DND-41 (cell line): ENCODE measurements around the gene TOX3.

Source experiments
- ATAC-seq: fragments of 200-7000 bp; cut with Tn5 transposase; 3 replicates; pipeline ENCODE4 v1.9.1; 2021; ENCODE audit warnings: low read depth; ENCODE audit not compliant: insufficient read depth
- DNase-seq: peaks from one replicate; pipeline ENCODE4 v3.0.0-alpha.2; 2020
- H2AFZ ChIP-seq: 2 replicates; pipeline ENCODE4 v1.6.0; 2012; ENCODE audit warnings: low read depth, low read length
- H3K27ac ChIP-seq: 2 replicates; pipeline ENCODE4 v1.5.1; 2012; ENCODE audit warnings: low read length, inconsistent platforms
- H3K27me3 ChIP-seq: fragments of 200-600 bp; sonication (generic); 2 replicates; pipeline ENCODE4 v1.6.0; 2012; ENCODE audit warnings: low read length, mild to moderate bottlenecking, inconsistent platforms; ENCODE audit not compliant: insufficient read depth, poor library complexity
- H3K36me3 ChIP-seq: 2 replicates; pipeline ENCODE4 v1.5.1; 2012; ENCODE audit warnings: low read length, inconsistent platforms; ENCODE audit not compliant: insufficient read depth
- H3K4me1 ChIP-seq: 2 replicates; pipeline ENCODE4 v1.5.1; 2012; ENCODE audit warnings: mild to moderate bottlenecking, low read length; ENCODE audit not compliant: insufficient read depth
- H3K4me2 ChIP-seq: 2 replicates; pipeline ENCODE4 v1.6.0; 2012; ENCODE audit warnings: mild to moderate bottlenecking, moderate library complexity, low read length, inconsistent platforms; ENCODE audit not compliant: insufficient read depth
- H3K4me3 ChIP-seq, 2 experiments: fragments of 200-600 bp in 1 of 2; shearing (Covaris generic) in 1 of 2; 2 replicates each; pipeline ENCODE4 v1.5.1; 2012 to 2016; ENCODE audit warnings: inconsistent platforms in 2 of 2, low read length in 2 of 2, mild to moderate bottlenecking in 2 of 2, low read depth in 1 of 2, moderate library complexity in 1 of 2
- H3K79me2 ChIP-seq: 2 replicates; pipeline ENCODE4 v1.6.0; 2012; ENCODE audit warnings: low read length, inconsistent platforms; ENCODE audit not compliant: insufficient read depth
- H3K9ac ChIP-seq: 2 replicates; pipeline ENCODE4 v1.6.0; 2012; ENCODE audit warnings: low read depth, mild to moderate bottlenecking, inconsistent platforms, low read length, moderate library complexity
- H3K9me3 ChIP-seq: 2 replicates; pipeline ENCODE4 v1.5.1; 2012; ENCODE audit warnings: low read length, moderate library complexity, mild to moderate bottlenecking, inconsistent platforms; ENCODE audit not compliant: insufficient read depth, severe bottlenecking
- H4K20me1 ChIP-seq: 2 replicates; pipeline ENCODE4 v1.6.0; 2012; ENCODE audit warnings: low read length; ENCODE audit not compliant: insufficient read depth
- CTCF ChIP-seq: IDR thresholded peaks from 2 replicates; pipeline ENCODE4 v1.5.1; 2012; ENCODE audit warnings: borderline replicate concordance, low read length, moderate library complexity, mild to moderate bottlenecking; ENCODE audit not compliant: poor library complexity, severe bottlenecking; ENCODE audit errors: extremely low read depth
- EZH2 ChIP-seq: IDR thresholded peaks from 3 replicates; pipeline ENCODE4 v1.6.1; 2012; ENCODE audit warnings: borderline replicate concordance, low read depth, mild to moderate bottlenecking, moderate library complexity, low read length, inconsistent platforms; ENCODE audit not compliant: severe bottlenecking

The TOX3 gene

GRCh38 chr16:52558448-52558847 lies 11.5 kb upstream of the TOX3 start:
- H3K4me1 ChIP-seq = no peaks in the 10 kb centered on the region
- no peaks in the 10 kb centered on the region for H4K20me1 ChIP-seq
- DNase-seq (no peak), ATAC-seq (no peak)
- no peaks in the 10 kb centered on the region for H3K36me3 ChIP-seq
- no peak overlapping the region for H3K4me2 ChIP-seq
- H3K9me3 ChIP-seq = no peaks in the 10 kb centered on the region
- H3K79me2 ChIP-seq = no peaks in the 10 kb centered on the region
- TF ChIP-seq CTCF = no peak
- TF ChIP-seq EZH2 = no peak
- no peak overlapping the region for H3K27ac ChIP-seq
- peaks cover 7% of the 10 kb centered on the region for H3K27me3 ChIP-seq
- H3K4me3 ChIP-seq = no peak overlapping the region
- no peak overlapping the region for H3K9ac ChIP-seq
- no peak overlapping the region for H2AFZ ChIP-seq

GRCh38 chr16:52557236-52557635 lies 10.3 kb upstream of the TOX3 start:
- DNase-seq (no peak), ATAC-seq (no peak)
- no peaks in the 10 kb centered on the region for H3K4me1 ChIP-seq
- H3K27ac ChIP-seq = no peak overlapping the region
- peaks cover 7% of the 10 kb centered on the region for H3K27me3 ChIP-seq
- no peaks in the 10 kb centered on the region for H3K79me2 ChIP-seq
- H3K36me3 ChIP-seq = no peaks in the 10 kb centered on the region
- H4K20me1 ChIP-seq = no peaks in the 10 kb centered on the region
- TF ChIP-seq CTCF (no peak), EZH2 (no peak)
- H3K9ac ChIP-seq = no peak overlapping the region
- no peaks in the 10 kb centered on the region for H3K9me3 ChIP-seq
- no peak overlapping the region for H3K4me2 ChIP-seq
- H3K4me3 ChIP-seq = no peak overlapping the region
- H2AFZ ChIP-seq = no peak overlapping the region

- Histone ChIP-seq H3K9ac (no peak overlapping the region), H3K27ac (no peak overlapping the region), H3K9me3 (no peaks in the 10 kb centered on the region), H2AFZ (no peak overlapping the region), H3K4me2 (no peak overlapping the region), H4K20me1 (no peaks in the 10 kb centered on the region), H3K4me1 (no peaks in the 10 kb centered on the region), H3K4me3 (no peak overlapping the region), H3K36me3 (no peaks in the 10 kb centered on the region), H3K79me2 (no peaks in the 10 kb centered on the region), H3K27me3 (peaks cover 7% of the 10 kb centered on the region)
- ATAC-seq = no peak
- DNase-seq = no peak
- no peak for TF ChIP-seq CTCF
- TF ChIP-seq EZH2 = no peak
These were observed 9.1 kb upstream of the TOX3 start for GRCh38 chr16:52556083-52556482.

- no peak for DNase-seq
- Histone ChIP-seq H3K27ac (no peak overlapping the region), H3K27me3 (peaks cover 7% of the 10 kb centered on the region), H3K9ac (no peak overlapping the region), H3K4me1 (no peaks in the 10 kb centered on the region), H4K20me1 (no peaks in the 10 kb centered on the region), H3K9me3 (no peaks in the 10 kb centered on the region), H3K4me2 (no peak overlapping the region), H2AFZ (no peak overlapping the region), H3K36me3 (no peaks in the 10 kb centered on the region), H3K4me3 (no peak overlapping the region), H3K79me2 (no peaks in the 10 kb centered on the region)
- TF ChIP-seq CTCF = no peak
- no peak for TF ChIP-seq EZH2
- ATAC-seq = no peak
These were observed 8.6 kb upstream of the TOX3 start for GRCh38 chr16:52555572-52555971.
